GM10266 (cell line): ENCODE results near the gene TUBE1.
A peak's percentile ranks its signal among the peaks of the same experiment; 100 is the strongest.

Experiments used
- DNase-seq: peaks from one replicate; pipeline ENCODE4 v3.0.0; 2012; ENCODE audit errors: extremely low spot score
- TF ChIP-seq, protein P1 (sequence below): IDR thresholded peaks from 2 replicates; pipeline ENCODE4 v1.5.1; 2012; ENCODE audit warnings: mild to moderate bottlenecking, low read depth; ENCODE audit not compliant: control insufficient read depth, insufficient read depth; ENCODE audit errors: missing control alignments

TUBE1 gene, protein sequence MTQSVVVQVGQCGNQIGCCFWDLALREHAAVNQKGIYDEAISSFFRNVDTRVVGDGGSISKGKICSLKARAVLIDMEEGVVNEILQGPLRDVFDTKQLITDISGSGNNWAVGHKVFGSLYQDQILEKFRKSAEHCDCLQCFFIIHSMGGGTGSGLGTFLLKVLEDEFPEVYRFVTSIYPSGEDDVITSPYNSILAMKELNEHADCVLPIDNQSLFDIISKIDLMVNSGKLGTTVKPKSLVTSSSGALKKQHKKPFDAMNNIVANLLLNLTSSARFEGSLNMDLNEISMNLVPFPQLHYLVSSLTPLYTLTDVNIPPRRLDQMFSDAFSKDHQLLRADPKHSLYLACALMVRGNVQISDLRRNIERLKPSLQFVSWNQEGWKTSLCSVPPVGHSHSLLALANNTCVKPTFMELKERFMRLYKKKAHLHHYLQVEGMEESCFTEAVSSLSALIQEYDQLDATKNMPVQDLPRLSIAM

DNA sequence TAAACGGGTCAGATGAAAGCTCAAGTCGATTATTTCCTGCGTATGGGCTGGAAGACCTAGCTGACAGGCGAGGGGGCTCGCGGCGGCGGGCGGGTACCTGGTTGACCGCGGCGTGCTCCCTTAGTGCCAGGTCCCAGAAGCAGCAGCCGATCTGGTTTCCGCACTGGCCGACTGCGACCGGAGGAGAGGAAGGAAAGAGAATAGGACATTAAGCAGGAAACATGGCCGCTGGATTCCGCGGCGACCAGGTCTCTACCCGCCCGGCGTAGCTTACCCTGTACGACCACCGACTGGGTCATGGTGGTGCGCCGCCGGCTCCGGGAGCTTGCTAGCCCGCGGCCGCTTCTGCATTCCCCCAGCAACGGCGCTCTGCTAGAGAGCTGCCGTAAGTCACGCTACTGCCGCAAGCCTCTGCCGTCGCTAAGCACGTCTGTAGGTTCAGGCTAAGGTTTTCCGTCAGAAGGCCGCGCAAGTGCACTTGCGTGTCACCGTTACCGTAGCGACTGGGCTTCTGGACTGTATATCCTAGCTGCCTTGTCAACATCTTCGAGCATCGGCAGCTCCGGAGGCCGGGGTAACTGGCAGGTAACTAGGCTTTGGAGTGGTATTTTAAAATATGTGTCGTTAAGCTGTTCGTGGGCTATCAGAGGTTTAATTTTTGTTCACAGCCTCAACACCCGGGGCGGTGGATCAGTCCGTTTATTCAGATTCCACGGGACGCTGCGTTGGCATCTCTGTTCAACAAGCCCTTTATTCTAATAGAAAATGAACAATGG is at the start of gene TUBE1, which contains the start of gene FAM229B:
Gene TUBE1, minus strand, starts transcription at position 347 of the 776 bp plus-strand sequence. Its CDS starts 48 bp downstream, at position 299.
Gene FAM229B, plus strand, starts transcription at position 456 of the 776 bp plus-strand sequence. CDS start 11,693 bp downstream, outside the sequence.
- peak; percentile 78 for DNase-seq
- TF ChIP-seq, protein P1, sequence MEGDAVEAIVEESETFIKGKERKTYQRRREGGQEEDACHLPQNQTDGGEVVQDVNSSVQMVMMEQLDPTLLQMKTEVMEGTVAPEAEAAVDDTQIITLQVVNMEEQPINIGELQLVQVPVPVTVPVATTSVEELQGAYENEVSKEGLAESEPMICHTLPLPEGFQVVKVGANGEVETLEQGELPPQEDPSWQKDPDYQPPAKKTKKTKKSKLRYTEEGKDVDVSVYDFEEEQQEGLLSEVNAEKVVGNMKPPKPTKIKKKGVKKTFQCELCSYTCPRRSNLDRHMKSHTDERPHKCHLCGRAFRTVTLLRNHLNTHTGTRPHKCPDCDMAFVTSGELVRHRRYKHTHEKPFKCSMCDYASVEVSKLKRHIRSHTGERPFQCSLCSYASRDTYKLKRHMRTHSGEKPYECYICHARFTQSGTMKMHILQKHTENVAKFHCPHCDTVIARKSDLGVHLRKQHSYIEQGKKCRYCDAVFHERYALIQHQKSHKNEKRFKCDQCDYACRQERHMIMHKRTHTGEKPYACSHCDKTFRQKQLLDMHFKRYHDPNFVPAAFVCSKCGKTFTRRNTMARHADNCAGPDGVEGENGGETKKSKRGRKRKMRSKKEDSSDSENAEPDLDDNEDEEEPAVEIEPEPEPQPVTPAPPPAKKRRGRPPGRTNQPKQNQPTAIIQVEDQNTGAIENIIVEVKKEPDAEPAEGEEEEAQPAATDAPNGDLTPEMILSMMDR = no peak

DNA sequence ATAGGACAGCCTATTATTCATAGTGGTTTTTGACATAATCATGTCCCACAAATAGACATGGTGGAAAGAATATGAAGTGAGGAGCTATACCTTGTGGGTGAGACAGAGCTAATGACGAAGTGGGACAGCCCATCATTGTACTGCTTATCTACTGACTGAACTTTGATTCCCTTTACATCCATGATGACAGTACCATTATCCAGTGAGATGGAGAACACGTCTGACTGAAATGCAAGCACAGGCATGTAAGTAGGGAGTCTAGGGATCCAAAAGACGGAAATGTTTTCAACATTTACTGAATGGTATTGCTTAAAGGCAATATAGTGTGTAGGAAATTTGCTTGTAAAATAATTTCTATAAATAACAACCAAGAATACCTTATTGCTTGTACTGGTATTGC is 43.6 kb upstream of the TUBE1 start:
- TF ChIP-seq, protein P1 = no peak
- no peak for DNase-seq

DNA sequence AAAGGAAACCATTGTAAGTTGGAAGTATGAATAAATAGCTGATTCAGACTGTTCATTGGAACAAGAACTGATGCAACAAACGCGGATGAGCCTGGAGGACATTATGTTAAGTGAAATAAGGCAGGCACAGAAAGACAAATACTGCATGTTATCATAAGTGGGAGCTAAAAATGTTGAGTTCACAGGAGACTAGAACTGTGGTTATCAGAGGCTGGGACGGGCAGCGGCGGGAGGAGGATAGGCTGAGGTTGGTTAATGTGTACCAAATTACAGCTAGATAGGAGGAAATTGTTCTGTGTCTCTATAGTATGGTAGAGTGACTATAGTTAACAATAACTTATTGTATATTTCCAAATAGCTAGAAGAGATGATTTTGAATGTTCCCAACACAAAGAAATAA is 40.9 kb upstream of the TUBE1 start:
- TF ChIP-seq, protein P1 = no peak

DNA sequence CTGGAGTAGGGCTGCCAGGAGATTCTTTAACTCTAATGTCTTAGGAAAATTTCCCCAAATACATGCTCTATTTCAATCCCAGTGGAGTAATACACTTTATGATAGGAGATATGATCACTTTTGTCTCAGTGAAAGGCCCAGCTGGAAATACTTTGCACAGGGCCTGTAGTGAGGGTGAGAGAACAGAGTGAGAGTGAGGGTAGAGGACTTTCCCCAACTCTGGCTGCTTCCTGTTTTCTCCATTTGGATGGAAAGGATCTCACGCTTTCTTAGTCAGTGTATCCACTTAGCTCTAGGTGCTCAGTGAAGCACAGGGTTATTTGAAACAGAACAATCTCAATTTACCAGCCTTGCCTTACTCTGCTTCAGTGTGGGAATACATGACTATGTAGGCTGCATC is 36.7 kb upstream of the TUBE1 start:
- TF ChIP-seq, protein P1 = no peak
- no peak for DNase-seq

More for the DNA sequence above, 40.9 kb upstream of the TUBE1 start:
- no peak for DNase-seq

DNA sequence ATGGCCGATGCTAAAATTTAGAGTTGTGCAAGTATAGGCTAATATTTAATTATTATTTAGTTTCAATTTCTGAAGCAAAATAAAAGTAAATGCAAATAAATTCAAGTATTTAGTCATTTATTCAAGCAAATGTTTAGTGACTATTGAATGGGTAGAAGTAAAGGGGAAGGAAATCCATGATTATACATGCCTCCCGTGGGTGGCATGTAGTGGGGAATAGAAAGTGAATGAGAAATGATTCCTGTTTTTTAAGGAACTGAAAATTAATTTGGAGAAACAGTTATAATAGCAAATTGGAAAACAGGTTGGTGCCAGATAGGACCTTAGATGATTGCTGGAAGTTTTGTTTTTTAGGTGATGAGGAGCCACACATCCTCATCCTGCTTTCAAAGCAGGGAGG is 35.5 kb upstream of the TUBE1 start:
- TF ChIP-seq, protein P1 = no peak
- no peak for DNase-seq

DNA sequence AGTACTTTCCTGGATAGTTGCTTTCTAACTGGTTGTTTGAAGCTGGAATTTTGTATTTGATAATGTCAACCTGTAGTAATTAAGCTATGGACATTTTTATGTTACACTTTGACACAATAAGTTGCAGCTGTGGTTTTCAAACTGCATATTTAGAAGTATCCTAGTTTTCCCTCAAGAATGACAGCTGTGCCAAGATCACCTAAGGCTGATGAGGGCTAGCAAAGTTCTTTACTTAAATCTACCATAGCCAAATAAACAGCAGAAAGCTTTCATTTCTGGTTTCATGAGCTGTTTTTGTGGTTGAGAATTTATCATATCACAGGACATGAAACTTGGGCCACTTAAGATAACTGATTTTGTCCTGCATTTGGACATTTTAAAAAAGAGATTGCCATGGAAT is 30.8 kb upstream of the TUBE1 start:
- no peak for DNase-seq
- TF ChIP-seq, protein P1 = no peak
